Psoas muscle (tissue), 8 donors: ENCODE measurements around the gene IGSF21. TPM values are rescaled to one million over a fixed set of nuclear protein-coding genes. Genes with fewer than 3 reads are reported as not detected.

ENCODE experiments used
- ATAC-seq, 4 donors: fragments of 200-7000 bp; cut with Tn5 transposase; one replicate each; pipeline ENCODE4 v1.9.1; 2020; ENCODE audit warnings: moderate library complexity in 3 of 4, mild to moderate bottlenecking in 2 of 4
- DNase-seq, 2 donors: peaks; one replicate each; pipeline ENCODE4 v3.0.0-alpha.2; 2020
- H3K27ac ChIP-seq: fragments of 200-600 bp; one replicate; pipeline ENCODE4 v1.8.0; 2022
- H3K27me3 ChIP-seq, 3 donors: fragments of 200-600 bp in 1 of 3; one replicate each; pipeline versions ENCODE4 v1.6.1 to v1.8.0; 2013 to 2022; ENCODE audit warnings: low read length in 2 of 3, mild to moderate bottlenecking in 2 of 3, moderate library complexity in 1 of 3; ENCODE audit not compliant: insufficient read depth in 3 of 3
- H3K36me3 ChIP-seq, 2 donors: fragments of 200-600 bp in 1 of 2; one replicate each; pipeline versions ENCODE4 v1.6.1 to v1.8.0; 2013 to 2022; ENCODE audit warnings: low read depth in 1 of 2, mild to moderate bottlenecking in 1 of 2, moderate library complexity in 1 of 2; ENCODE audit not compliant: insufficient read depth in 1 of 2
- H3K4me1 ChIP-seq: fragments of 200-600 bp; one replicate; pipeline ENCODE4 v1.8.0; 2022
- H3K4me3 ChIP-seq: fragments of 200-600 bp; one replicate; pipeline ENCODE4 v1.8.0; 2022; ENCODE audit warnings: mild to moderate bottlenecking
- H3K9me3 ChIP-seq: fragments of 200-600 bp; one replicate; pipeline ENCODE4 v1.8.0; 2022
- WGBS, 3 donors: extraction: QIAGEN DNeasy Blood & Tissue Kit; methylation state at CpG; one replicate each; pipeline versions ENCODE4 v1.1.6 to v1.1.7; 2013; 5-methylcytosine and 5-hydroxymethylcytosine counted together
- intact Hi-C, 2 donors: fragments of 100-400 bp; cut with DNase I; formaldehyde crosslinking; loops; one replicate each; pipeline versions ENCODE4 v1.11.0 to v1.14.2; 2022
- polyA plus RNA-seq, 3 donors: library from polyadenylated mRNA; stranded (reverse); fragments of 200-250 nt; gene quantifications; one replicate each; pipeline ENCODE4 v1.2.3, GENCODE V29; 2013
- total RNA-seq, 4 donors: library from RNA; stranded (reverse); fragmentation: NEBNext Ultra II Directional in 2 of 4; extraction: Animal tissue kit (Norgen Biotek cat#: 25700) in 2 of 4; gene quantifications; one replicate each; pipeline versions ENCODE4 v1.2.1 to v1.2.4, GENCODE V29; 2021 to 2023
- TF ChIP-seq, protein P1 (sequence below): fragments of 200-600 bp; IDR thresholded peaks from one replicate; pipeline ENCODE4 v1.8.0; 2022; ENCODE audit warnings: antibody characterized with exemption
- donor health status: healthy with polysubstance abuse.
- donor health status: DM: no; HTN: no; CAD: no; lungs with moderate emphysema.
- donor health status: Bipolar disorder and iron deficiency.
- donor health status: healthy.
- donor health status: DM: yes; HTN: yes; CAD: no.
- donor health status: DM: no; HTN: no; CAD: no.
- donor health status: DM: no; HTN: no; CAD: no.
- donor health status: DM: yes; HTN: yes; CAD: no.

The IGSF21 gene
- total and polyA plus RNA-seq, 7 donors, result 0.10 to 0.88 (median 0.42) TPM

GRCh38 chr1:18337757-18338156 lies 230.2 kb downstream of the IGSF21 start:
- no peak for ATAC-seq
- Histone ChIP-seq H3K27me3 (peaks cover 0 to 11% (median 3%) of the 10 kb centered on the region in 3 donors), H3K9me3 (no peaks in the 10 kb centered on the region), H3K4me3 (no peak overlapping the region), H3K36me3 (no peaks in the 10 kb centered on the region), H3K27ac (no peak overlapping the region), H3K4me1 (no peaks in the 10 kb centered on the region)
- DNase-seq, result no peak
- TF ChIP-seq, protein P1, sequence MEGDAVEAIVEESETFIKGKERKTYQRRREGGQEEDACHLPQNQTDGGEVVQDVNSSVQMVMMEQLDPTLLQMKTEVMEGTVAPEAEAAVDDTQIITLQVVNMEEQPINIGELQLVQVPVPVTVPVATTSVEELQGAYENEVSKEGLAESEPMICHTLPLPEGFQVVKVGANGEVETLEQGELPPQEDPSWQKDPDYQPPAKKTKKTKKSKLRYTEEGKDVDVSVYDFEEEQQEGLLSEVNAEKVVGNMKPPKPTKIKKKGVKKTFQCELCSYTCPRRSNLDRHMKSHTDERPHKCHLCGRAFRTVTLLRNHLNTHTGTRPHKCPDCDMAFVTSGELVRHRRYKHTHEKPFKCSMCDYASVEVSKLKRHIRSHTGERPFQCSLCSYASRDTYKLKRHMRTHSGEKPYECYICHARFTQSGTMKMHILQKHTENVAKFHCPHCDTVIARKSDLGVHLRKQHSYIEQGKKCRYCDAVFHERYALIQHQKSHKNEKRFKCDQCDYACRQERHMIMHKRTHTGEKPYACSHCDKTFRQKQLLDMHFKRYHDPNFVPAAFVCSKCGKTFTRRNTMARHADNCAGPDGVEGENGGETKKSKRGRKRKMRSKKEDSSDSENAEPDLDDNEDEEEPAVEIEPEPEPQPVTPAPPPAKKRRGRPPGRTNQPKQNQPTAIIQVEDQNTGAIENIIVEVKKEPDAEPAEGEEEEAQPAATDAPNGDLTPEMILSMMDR, result no peak
- intact Hi-C loops, result no loop called here
- WGBS, 3 donors, result 59 to 76% (median 69%) methylated on average over 9 of the region's 9 CpGs

- 68 to 74% (median 71%) methylated on average over 11 of the region's 11 CpGs for WGBS, 3 donors
- TF ChIP-seq, protein P1, result no peak
- H3K27me3 ChIP-seq, result peaks cover 0 to 9% (median 3%) of the 10 kb centered on the region in 3 donors
- no peak overlapping the region for H3K27ac ChIP-seq
- ATAC-seq (no peak), DNase-seq (no peak)
- H3K9me3 ChIP-seq, result no peaks in the 10 kb centered on the region
- H3K36me3 ChIP-seq, result no peaks in the 10 kb centered on the region
- no peak overlapping the region for H3K4me3 ChIP-seq
- H3K4me1 ChIP-seq, result no peaks in the 10 kb centered on the region
- intact Hi-C loops, result no loop called here
Measured at GRCh38 chr1:18339161-18339560, 231.6 kb downstream of the IGSF21 start.

GRCh38 chr1:18340158-18340764 lies 232.7 kb downstream of the IGSF21 start:
- TF ChIP-seq, protein P1, result no peak
- no peaks in the 10 kb centered on the region for H3K4me1 ChIP-seq
- H3K4me3 ChIP-seq, result no peak overlapping the region
- H3K27ac ChIP-seq, result no peak overlapping the region
- ATAC-seq (no peak), DNase-seq (no peak)
- no peaks in the 10 kb centered on the region for H3K36me3 ChIP-seq
- 46 to 60% (median 59%) methylated on average over 2 of the region's 2 CpGs for WGBS, 3 donors
- intact Hi-C loops, result no loop called here
- peaks cover 0 to 16% (median 3%) of the 10 kb centered on the region in 3 donors for H3K27me3 ChIP-seq
- H3K9me3 ChIP-seq, result no peaks in the 10 kb centered on the region

- Histone ChIP-seq H3K27ac (no peak overlapping the region), H3K4me1 (no peaks in the 10 kb centered on the region), H3K27me3 (peaks cover 0 to 21% (median 3%) of the 10 kb centered on the region in 3 donors), H3K9me3 (no peaks in the 10 kb centered on the region), H3K36me3 (no peaks in the 10 kb centered on the region), H3K4me3 (no peak overlapping the region)
- intact Hi-C loops, result no loop called here
- ATAC-seq (no peak), DNase-seq (no peak)
- TF ChIP-seq, protein P1, result no peak
- 45 to 58% (median 56%) methylated on average over 2 of the region's 2 CpGs for WGBS, 3 donors
Measured at GRCh38 chr1:18340787-18341186, 233.2 kb downstream of the IGSF21 start.
